ENCODE data around the gene GATAD2B.

- TF ChIP-seq CTCF (IDR thresholded peaks at IDR 0.05) (no peak), POLR2A (IDR thresholded peaks at IDR 0.05) (no peak)
Measured at GRCh38 chr1:153882296-153882912, 40.4 kb downstream of the GATAD2B start.
